ENCODE measurements around the gene LRP5. TPM values are rescaled to one million over a fixed set of nuclear protein-coding genes. Genes with fewer than 3 reads are reported as not detected.

Gene LRP5
- total RNA-seq, 1 donor from 2014 or later, result 38.7 TPM

DNA sequence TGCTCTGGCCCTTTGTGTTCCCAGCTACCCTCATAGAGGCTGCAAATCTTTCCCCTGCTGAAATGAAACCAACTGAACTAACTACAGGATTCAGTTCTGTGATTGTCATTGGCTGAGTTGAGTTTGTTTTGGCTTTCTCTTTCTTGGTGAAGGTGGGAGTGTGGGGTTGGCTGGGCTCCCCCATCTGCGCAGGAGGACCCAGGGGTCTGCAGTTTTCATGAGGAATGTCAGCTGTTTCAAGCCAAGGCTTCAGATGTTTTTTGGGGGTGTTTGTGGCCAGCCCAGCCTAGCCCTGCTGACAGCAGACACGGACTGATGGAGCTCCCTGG lies 34.0 kb downstream of the LRP5 start:
- Mint-ChIP-seq H3K4me1 (ENCODE audit: low read depth) (peaks cover 42% of the 10 kb centered on the region), H3K4me3 (ENCODE audit: unreplicated experiment) (no peak overlapping the region), H3K27me3 (ENCODE audit: low read depth) (no peaks in the 10 kb centered on the region), H3K9me3 (ENCODE audit: low read depth) (peaks cover 7% of the 10 kb centered on the region), H3K27ac (ENCODE audit: unreplicated experiment) (no peak overlapping the region), H3K36me3 (ENCODE audit: low read depth) (peaks cover 12% of the 10 kb centered on the region)
- DNase-seq (ENCODE audit: low spot score), result no peak
- TF ChIP-seq, protein P1, sequence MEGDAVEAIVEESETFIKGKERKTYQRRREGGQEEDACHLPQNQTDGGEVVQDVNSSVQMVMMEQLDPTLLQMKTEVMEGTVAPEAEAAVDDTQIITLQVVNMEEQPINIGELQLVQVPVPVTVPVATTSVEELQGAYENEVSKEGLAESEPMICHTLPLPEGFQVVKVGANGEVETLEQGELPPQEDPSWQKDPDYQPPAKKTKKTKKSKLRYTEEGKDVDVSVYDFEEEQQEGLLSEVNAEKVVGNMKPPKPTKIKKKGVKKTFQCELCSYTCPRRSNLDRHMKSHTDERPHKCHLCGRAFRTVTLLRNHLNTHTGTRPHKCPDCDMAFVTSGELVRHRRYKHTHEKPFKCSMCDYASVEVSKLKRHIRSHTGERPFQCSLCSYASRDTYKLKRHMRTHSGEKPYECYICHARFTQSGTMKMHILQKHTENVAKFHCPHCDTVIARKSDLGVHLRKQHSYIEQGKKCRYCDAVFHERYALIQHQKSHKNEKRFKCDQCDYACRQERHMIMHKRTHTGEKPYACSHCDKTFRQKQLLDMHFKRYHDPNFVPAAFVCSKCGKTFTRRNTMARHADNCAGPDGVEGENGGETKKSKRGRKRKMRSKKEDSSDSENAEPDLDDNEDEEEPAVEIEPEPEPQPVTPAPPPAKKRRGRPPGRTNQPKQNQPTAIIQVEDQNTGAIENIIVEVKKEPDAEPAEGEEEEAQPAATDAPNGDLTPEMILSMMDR (IDR thresholded peaks at IDR 0.05), result no peak

DNA sequence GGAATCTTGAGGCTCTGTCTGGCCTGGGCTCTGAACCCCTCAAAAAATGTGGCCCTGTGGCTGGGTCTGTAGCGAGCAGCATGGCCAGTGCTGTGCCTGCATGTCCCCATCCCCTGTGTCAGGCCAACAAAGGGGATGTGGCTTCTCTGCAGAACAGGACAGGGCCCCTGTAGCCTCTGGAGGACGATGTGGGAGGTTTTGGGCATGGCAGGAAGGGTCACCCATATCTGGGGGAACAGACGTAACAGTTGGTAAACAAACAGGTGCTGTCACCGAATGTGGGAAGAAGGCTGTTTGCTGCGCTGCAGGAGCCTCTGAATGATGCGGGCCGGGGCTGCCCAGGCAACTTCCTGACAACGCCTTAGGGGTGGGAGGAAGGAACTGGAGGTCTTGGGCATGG lies 35.0 kb downstream of the LRP5 start:
- Mint-ChIP-seq H3K36me3 (ENCODE audit: low read depth) (peaks cover 12% of the 10 kb centered on the region), H3K4me1 (ENCODE audit: low read depth) (peaks cover 42% of the 10 kb centered on the region), H3K9me3 (ENCODE audit: low read depth) (peaks cover 7% of the 10 kb centered on the region), H3K27me3 (ENCODE audit: low read depth) (no peaks in the 10 kb centered on the region), H3K4me3 (ENCODE audit: unreplicated experiment) (no peak overlapping the region), H3K27ac (ENCODE audit: unreplicated experiment) (no peak overlapping the region)
- DNase-seq (ENCODE audit: low spot score), result no peak
- TF ChIP-seq, protein P1 (IDR thresholded peaks at IDR 0.05), result no peak

DNA sequence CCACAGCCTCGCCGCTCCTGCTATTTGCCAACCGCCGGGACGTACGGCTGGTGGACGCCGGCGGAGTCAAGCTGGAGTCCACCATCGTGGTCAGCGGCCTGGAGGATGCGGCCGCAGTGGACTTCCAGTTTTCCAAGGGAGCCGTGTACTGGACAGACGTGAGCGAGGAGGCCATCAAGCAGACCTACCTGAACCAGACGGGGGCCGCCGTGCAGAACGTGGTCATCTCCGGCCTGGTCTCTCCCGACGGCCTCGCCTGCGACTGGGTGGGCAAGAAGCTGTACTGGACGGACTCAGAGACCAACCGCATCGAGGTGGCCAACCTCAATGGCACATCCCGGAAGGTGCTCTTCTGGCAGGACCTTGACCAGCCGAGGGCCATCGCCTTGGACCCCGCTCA lies 35.5 kb downstream of the LRP5 start:
- no peak for DNase-seq (ENCODE audit: low spot score)
- no peak overlapping the region for H3K27ac Mint-ChIP-seq (ENCODE audit: unreplicated experiment)
- H3K36me3 Mint-ChIP-seq (ENCODE audit: low read depth), result peaks cover 12% of the 10 kb centered on the region
- TF ChIP-seq, protein P1 (IDR thresholded peaks at IDR 0.05), result no peak
- H3K27me3 Mint-ChIP-seq (ENCODE audit: low read depth), result no peaks in the 10 kb centered on the region
- H3K4me3 Mint-ChIP-seq (ENCODE audit: unreplicated experiment), result no peak overlapping the region
- peaks cover 42% of the 10 kb centered on the region for H3K4me1 Mint-ChIP-seq (ENCODE audit: low read depth)
- H3K9me3 Mint-ChIP-seq (ENCODE audit: low read depth), result peaks cover 7% of the 10 kb centered on the region

DNA sequence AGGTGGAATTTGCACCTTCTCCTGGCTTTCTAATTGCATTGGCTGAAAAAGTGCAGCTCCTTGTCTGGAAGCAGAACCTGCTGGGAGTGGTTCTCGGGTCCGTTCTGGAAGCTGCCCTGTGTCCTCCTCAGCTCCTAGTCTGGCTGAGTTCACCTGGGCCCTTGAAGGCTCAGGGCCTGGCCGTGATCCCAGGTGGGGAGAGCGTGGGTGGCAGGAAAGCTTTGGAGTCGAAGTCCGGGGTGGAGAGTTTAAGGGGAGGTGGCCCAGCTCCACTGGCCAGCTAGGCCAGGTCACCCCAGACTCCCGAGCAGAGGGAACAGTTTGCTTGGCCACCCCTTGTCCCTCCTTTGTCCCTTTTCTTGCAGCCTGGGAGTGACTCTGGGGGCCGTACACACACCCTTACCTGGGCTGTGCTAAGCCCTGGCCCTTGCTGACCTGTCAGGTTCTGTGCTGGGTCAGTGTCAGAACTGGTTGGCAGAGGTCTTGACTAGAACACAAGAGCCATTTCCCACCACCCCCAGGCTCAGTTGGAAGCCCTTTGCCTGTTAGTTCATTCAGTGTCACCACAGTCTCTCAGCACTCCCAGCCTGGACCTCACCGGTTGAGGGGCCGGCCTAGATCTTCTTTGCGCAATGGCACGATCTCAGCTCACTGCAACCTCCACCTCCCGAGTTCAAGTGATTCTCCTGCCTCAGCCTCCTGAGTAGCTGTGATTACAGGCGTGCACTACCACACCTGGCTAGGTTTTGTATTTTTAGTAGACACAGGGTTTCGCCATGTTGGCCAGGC lies 37.3 kb downstream of the LRP5 start:
- Mint-ChIP-seq H3K27ac (ENCODE audit: unreplicated experiment) (no peak overlapping the region), H3K9me3 (ENCODE audit: low read depth) (peaks cover 7% of the 10 kb centered on the region), H3K27me3 (ENCODE audit: low read depth) (no peaks in the 10 kb centered on the region), H3K4me3 (ENCODE audit: unreplicated experiment) (no peak overlapping the region), H3K36me3 (ENCODE audit: low read depth) (peaks cover 12% of the 10 kb centered on the region), H3K4me1 (ENCODE audit: low read depth) (peaks cover 53% of the 10 kb centered on the region)
- TF ChIP-seq, protein P1 (IDR thresholded peaks at IDR 0.05), result no peak
- no peak for DNase-seq (ENCODE audit: low spot score)

DNA sequence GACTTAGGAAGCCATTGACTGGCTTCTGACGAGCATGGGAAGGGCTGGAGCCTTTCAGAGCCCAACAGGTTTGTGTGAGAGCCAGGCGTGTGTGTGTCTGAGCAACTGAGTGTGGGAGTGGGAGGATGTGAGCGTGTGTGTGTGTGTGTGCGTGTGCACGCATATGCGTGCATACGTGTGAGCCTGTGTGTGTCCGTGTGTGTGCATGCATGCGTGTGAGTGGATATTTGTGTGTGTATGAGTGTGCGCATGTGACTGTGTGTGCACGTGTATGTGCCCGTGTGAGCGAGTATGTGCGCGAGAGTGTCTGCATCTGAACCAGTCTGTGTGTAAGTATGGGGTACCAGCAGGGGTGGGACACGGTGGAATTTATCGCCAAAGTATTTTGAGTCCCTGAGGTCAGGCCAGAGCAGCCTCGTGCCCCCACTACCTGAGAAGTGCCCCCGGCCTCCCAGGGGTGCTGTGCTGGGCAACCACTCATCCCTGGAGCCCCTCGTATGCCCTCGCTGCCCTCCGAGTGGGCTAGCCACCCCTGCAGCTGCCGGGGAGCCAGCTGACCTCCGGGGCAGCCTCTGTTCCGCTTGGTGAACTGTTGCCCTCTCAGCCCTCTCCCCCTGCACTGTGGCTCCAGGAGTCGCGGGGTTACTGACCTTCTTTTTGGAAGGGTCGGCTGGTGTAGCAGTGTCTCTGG lies 38.5 kb downstream of the LRP5 start:
- H3K4me3 Mint-ChIP-seq (ENCODE audit: unreplicated experiment), result no peak overlapping the region
- no peaks in the 10 kb centered on the region for H3K27me3 Mint-ChIP-seq (ENCODE audit: low read depth)
- TF ChIP-seq, protein P1 (IDR thresholded peaks at IDR 0.05), result no peak
- H3K36me3 Mint-ChIP-seq (ENCODE audit: low read depth), result peaks cover 8% of the 10 kb centered on the region
- DNase-seq (ENCODE audit: low spot score), result no peak
- peaks cover 57% of the 10 kb centered on the region for H3K4me1 Mint-ChIP-seq (ENCODE audit: low read depth)
- peak overlapping the region; percentile 14 for H3K27ac Mint-ChIP-seq (ENCODE audit: unreplicated experiment)
- H3K9me3 Mint-ChIP-seq (ENCODE audit: low read depth), result peaks cover 3% of the 10 kb centered on the region

Data from chondrocyte (in vitro differentiated cells).